Esophagus muscularis mucosa (tissue), 3 donors: Measurements from ENCODE around the gene FBXL7.

Experiments
- CTCF ChIP-seq, 3 experiments: fragments of 200-600 bp in 2 of 3; fragments of 450-650 bp in 1 of 3; sonication (generic) in 2 of 3; IDR thresholded peaks; one replicate each; pipeline ENCODE4 v1.5.1; 2017 to 2019; ENCODE audit warnings: antibody characterized with exemption in 3 of 3, mild to moderate bottlenecking in 2 of 3, moderate library complexity in 1 of 3
- POLR2AphosphoS5 ChIP-seq, 2 donors: sonication (generic); formaldehyde crosslinking; IDR thresholded peaks; one replicate each; pipeline ENCODE4 v1.6.1; 2017; ENCODE audit warnings: antibody characterized with exemption in 2 of 2

GRCh38 chr5:15550502-15551112, 50.6 kb downstream of the FBXL7 start:
- TF ChIP-seq POLR2AphosphoS5 (IDR thresholded peaks at IDR 0.05) (no peak), CTCF (IDR thresholded peaks at IDR 0.05) (no peak)
